HG03460 (cell line): ENCODE measurements around the gene PNPLA1.

Experiments used
- ATAC-seq: cut with Tn5 transposase; IDR thresholded peaks from one replicate; pipeline ENCODE4 v1.9.1; 2021; ENCODE audit not compliant: unreplicated experiment

PNPLA1 gene

DNA sequence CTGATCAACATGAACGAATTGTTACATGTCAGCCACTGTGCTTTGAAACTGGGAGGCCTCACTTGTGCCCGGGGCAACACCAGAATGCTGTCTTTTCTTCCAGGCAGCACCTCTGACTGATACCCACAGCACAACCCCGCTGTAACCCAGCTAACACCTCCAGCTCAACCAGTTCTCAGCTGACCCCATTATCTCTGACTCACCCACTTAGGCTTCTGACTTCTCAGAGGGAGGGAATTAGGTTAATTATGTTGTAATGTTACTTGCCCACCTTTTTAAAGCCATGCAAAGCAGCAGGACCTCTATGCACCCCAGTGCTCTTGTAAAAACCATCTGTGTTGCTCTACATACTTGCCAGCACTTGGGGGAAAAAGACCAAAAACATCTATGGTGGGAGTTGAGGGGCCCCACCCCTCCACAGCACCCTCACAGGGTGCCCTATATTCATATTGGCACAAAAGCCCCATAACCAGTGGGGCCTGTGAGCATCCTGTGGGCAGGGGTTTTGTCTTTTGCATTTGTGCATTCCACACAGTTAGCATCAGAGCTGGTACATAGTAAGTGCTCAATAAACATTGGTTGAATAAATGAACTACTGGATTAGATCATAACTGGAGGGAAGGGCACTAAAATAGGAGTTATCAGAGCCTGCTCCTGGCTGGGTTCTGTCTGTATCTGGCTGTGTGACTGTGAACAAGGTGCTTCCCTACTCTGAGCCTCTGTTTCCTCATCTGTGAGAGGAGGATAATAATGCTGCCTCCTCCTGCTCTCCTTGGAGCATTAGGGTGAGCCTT lies 44.6 kb downstream of the PNPLA1 start:
- no peak for ATAC-seq

DNA sequence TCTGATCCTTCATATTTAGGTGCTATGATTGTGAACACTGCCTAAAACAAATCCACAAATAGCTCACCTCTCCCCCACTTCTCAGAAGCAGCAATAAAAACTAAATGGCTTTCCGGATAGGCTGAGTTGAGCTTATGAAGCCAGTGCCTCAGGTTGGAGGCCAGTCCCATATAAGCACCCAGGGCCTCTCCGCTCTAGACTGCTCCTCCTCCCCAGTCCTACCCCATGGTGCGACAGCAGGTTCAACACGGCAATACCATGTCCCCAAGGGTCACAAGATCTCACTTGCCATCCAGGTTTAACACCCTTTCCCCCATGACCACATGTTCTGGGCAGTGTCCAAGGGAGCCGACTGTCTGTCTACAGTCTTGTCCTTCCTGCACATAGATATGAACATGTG lies 46.1 kb downstream of the PNPLA1 start:
- ATAC-seq: no peak

DNA sequence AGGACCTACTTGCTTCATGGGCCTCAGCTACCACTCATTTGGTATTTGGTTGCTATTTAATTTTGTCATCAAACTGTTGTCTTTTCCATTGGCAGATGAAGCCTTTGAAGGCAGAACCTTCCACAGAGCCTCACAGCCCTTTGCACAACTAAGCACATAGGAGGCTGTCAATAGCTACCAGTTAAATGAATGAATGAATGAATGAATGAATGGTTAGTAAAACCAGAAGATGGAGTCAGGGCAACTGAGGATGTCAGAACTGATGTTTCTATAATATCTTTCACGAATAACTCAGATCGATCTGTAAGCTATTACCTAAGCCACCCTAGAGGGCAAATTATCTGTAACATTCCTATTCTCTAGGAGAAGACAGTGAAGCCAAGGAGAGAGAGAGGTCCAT lies 47.8 kb downstream of the PNPLA1 start:
- no peak for ATAC-seq

DNA sequence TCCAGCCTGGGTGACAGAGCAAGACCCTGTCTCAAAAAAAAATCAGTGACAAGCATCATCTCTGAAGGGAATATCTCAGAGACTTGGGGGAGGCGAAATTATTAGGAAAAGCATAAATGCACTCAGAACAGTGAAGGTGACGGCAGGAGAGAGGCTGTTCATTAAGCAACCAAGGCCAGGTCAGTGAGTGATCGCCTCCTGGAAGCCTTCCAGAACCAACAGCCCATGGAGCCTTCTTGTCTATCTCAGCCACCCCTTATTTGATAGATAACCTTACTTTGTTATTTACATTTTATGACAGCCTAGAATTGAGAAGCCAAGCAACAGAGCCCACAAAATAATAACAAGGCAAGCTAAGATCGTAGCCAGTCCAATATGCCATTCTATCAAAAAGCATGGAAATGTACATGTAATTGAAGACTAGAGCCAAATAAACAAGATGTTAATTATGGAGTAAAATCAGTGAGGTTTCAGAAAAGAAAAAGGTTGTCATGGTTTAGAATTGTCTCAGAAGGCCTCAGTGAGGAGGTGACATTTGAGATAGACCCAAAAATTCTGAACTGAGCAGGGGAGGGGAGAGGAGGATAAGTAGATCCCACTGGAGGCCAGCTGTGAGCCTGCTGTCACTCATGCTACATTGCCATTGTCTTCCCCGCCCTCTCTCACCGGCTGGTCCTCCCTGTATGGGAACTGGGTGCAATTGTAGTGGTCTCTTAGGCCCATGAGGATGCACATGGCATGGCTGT lies 49.0 kb downstream of the PNPLA1 start:
- ATAC-seq: no peak

DNA sequence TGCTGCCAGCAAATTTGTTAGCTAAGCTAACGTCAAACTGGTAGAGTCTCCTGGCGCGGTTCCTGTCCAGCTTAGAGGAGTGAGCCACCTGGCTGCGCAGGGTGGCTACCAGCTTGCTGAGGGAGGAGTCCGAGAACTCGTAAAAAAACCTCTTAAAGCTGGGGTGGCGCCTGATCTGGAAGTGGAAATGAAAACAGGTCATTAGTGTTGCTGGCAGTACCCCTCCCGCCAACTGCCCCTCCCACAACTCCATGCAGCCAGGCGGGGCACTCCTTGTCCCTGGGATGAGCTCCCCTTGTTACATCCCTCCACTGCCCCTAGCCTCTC lies 49.5 kb downstream of the PNPLA1 start:
- ATAC-seq: no peak

DNA sequence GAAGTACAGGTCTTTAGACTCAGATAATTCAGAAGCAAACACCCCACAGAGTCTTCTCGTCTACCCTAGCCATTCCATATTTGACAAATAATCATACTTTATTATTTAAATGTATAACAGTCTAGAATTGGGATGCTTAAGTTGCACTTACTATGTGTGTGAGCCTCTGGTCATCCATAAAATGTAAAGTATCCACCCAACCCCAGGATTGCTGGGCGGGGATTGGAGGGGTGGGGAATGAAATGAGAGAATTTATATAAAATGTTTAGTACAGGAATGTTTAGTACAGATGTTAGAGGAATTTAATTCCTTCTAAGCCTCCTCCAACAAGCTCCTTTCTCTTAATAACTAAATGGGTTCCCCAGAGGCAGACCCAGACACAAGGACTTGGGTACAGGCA lies 50.0 kb downstream of the PNPLA1 start:
- ATAC-seq: no peak

DNA sequence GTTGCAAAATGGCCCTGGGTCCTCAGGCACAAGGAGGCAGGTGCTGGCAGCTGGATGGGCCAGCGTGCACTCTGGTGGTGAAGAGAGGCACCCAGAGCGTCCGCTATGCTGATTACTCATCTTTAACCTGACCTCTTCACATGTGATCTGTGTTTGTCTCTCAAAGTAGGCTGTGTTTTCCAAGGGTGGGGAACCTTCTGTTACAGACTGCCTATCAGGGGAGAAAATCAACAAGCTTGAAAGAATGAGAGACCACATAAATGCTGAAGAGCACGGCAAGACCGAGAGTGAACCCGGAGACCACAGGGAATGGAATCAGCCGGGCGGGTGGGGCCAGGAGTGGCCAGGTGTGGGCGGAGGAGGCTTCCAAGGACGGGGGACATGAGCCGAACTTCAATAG lies 50.6 kb downstream of the PNPLA1 start:
- no peak for ATAC-seq

DNA sequence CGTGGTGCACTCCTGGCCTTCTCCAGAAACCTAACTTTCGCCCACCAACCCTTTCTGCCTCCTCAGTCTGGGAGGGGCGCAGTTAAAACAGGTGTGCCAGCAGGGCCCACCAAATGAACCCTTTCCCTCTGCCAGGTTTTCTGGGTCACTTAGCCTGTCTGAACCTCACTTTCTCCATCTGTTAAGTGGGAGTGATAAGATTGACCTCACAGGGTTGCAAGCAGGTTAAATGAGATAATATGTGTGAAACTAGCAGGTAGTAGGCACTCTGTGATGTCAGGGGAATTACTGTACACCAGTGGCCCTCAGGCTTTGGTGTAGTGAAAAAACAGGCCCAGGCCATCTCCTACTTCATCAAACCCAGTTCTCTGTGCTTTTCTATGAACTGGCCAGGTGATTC lies 52.7 kb downstream of the PNPLA1 start:
- no peak for ATAC-seq

DNA sequence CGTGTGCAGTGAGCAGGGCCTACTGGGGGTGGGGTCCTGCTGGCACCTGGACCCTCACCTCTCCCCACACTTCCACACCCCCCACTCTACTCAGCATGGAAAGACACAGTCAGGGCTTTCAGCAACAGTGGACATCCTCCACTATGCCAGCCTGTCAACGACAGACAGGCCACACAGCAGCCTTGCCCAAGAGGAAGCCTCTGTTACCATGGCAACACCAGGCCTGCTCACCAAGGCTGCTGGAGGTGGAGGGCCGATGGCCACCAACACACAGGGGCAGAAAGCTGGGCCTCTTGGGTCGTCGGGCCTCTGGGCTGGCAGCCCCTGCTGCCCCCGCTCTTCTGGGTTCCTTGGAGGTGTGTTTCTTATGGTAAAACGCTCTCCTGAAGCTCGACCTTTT lies 53.2 kb downstream of the PNPLA1 start:
- ATAC-seq: no peak

DNA sequence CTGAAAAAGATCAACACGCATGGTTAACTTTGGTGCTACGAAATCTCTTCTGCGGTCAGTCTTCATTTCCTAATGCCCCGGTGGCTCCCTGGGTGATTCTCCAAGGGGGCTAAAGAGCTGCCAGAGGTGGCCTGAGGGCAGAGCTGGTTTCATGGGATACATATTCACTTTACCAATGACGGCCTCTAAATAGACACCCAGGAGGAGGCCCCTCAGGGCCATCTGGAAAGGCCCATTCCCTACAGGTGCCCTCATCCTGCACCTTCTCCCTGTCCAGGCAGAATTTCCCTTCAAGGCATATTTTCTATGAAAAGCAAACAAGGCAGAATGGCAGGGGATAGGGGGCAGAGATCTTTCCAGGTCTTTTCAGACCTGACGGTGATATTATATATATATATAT lies 54.3 kb downstream of the PNPLA1 start:
- ATAC-seq: no peak

DNA sequence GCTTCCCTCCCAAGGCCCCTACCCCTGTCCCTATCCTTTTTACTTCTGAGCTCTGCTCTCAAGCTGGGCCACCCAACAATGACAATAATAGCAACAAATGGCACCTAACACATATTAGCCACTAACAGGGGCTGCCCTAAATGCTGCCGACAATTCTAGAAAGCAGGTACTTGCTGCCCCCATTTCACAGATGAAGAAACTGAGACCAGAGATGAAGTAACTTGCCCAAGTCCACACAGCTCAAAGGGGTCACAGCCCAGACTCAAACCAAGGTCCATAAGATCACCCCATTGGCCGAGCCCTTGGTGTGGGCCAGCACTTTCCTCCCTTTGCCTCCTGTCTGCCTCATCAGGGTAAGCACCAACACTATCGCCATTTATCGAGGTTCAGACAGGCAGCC lies 54.9 kb downstream of the PNPLA1 start:
- no peak for ATAC-seq

DNA sequence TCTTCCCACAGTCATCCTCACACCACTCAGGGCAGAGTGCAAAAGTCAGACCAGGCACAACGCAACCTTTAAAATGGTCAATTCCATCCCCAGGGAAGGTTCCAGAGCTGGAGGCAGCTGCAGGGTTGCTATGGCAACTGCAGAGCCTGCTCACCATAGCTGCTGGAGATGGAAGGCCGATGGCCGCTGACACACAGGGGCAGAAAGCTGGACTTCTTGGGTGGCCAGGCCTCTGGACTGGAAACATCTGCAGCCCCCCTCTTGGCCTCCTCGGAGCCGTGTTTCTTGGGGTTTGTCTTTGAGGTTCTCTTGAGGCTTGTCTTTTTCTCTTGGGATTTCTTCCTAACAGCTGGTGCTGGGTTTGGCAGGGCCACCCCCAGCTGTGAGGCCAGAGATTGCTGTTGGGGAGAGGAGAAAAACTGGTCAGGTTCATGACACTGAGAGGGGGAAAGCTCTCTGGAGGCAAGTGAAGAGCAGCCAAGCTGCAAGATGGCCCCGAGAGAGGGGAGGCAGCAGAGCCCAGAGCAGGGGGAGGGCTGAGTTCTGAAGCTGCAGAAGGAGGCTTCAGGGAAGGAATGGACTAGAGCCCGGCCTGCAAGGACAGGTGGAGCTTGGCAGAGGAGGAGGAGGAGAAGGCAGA lies 56.6 kb downstream of the PNPLA1 start:
- ATAC-seq: no peak

DNA sequence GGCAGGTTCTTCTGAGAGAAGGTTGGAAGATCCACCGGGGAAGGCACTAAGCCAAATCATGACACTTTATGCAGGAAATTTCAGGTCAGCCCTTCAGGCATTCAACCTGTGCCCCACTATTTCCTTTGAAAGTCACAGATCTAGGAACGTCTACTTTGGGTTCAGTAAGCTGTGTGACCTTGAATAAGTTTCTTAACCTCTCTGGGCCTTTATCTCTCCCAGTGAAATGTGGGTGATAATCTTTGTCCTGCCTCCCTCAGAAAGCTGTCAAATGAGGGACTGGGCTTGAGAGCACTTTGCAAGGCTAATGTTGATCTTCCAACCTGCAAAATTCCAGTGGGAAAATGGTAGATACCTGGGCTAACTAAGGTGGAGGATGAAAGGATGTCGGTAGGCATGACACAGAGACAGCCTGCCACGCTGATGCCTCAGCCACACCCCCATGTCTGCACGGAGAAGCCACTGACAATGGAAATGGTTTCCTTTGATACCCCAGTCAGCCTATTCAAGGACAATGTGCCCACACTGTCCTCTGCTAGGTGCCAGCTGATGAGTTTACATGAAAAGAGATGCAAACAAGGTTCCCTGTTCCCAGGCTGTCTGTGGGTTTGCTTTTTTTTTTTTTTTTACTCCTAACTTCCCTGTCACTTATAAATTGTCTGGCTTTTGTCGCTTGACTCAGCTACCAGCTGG lies 57.5 kb downstream of the PNPLA1 start:
- ATAC-seq: no peak

DNA sequence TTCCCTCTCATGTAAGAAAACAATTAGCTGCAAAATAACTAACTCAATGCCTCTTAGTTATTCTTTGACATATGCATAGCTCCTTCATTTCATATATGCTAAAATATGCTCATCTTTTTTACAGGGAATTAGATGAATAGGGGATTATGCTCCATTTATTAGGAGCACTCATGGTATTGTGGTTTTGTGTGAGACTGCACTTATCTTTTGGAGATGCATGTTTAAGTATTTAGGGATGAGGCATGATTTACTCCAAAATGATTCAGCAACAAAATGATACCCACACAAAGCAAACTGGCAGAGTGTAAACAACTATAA lies 58.0 kb downstream of the PNPLA1 start:
- ATAC-seq: no peak

DNA sequence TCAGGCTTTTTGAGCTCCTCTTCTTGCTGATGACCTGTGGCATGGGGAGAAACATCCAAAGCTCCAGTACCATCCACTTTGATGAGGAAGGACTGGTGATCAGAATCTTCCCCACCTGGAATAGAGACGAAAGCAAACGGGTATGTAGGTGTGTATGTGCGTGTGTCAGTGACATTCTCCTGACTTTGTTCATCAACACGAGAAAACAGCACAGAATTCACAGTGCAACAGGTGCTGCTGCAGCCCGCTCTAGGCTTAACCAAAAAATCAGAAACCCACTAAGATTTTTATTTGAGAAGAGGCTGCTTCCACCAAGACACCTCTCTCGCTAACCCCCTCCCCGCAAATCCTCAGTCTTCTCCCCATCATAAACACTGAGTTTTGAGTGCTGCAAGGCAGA lies 58.7 kb downstream of the PNPLA1 start:
- ATAC-seq: no peak

DNA sequence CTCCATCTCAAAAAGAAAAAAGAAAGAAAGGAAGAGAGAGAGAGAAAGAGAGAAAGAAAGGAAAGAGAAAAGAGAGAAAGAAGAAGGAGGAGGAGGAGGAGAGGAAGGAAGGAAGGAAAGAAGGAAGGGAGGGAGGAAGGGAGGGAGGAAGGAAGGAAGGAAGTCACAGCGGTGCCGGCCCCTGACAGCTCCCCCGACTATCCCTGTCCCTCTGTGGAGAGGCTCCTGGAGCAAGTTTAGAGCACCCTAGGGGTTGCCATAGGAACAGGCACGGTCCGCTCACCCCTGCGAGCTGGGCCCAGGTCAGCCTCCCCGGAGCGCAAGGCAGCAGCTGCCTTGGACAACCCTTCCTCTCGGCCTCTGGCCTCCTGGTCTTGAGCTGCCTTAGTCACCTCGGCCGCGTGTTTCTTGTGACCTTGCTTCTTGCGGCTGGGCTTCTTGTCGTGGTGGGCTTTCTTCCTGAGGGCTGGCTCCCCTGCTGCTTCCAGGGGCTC lies 60.0 kb downstream of the PNPLA1 start:
- no peak for ATAC-seq

DNA sequence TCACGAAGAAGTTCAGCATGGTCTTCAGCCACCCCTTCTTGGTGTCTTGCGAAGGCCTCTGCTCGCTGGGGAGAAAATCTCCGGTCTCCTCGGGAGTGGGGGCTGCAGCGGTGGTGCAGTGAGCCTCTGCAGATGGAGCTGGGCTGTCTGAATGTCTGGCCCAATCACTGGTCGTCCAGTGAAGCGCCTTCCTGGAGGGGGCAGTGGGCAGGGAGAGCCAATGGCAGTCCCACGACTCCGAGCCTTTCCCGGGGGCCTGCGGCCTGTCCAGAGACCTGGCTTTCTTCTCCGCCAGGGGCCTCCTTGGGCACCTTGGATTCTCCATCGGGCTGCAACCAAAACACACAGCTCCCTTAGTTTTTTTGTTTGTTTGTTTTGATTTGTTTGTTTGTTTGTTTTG lies 60.5 kb downstream of the PNPLA1 start:
- ATAC-seq: no peak

DNA sequence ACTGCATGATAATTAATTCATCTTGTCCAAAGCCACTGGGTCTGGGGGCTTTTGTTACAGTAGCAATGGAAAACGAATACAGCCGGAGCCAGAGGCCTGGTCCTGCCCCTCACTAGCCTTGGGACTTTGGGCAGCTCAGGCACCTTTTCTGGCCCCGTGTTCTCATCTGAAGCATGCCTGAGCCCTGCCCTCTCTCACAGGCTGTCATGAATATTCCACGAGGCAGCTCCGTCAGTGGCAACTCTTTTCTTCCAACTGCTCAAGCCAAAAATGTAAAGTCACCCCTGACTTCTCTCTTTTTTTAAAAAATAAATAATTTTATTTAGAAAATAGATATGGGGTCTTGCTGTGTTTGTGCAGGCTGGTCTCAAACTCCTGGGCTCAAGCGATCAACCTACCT lies 61.5 kb downstream of the PNPLA1 start:
- ATAC-seq: no peak

DNA sequence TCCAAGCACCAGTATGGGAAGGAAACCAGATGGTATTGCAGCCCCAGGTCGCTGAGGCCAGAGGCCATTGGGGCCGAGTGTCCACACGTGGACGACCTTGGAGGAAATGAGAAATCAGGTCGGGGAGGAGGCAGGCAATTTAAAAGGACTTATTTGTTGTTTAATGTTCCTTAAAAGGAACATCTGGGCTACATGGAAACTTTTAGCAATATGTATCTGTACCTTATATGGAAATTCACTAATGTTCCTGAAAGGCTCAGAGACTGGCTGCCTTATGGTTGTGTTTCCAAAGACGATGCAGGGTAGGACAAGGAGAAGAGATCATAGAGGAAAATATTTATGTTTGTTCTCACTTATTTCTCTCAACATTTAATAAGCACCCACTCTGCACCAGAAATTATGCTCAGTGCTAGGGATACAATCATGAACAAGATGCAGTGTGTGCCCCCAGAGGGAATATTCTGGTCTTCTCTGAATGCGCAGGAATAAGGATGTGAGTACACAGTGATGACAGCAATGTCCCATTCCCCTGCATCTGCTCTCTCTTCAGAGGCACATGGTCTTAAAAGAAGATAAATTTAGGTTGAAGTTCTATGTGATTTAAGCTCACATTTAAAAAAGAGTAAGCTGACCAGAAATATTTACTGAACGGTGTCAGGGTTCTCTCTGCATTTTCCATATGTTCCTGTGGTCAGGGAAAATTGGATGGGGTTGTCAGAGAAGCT lies 63.5 kb downstream of the PNPLA1 start:
- ATAC-seq: no peak

DNA sequence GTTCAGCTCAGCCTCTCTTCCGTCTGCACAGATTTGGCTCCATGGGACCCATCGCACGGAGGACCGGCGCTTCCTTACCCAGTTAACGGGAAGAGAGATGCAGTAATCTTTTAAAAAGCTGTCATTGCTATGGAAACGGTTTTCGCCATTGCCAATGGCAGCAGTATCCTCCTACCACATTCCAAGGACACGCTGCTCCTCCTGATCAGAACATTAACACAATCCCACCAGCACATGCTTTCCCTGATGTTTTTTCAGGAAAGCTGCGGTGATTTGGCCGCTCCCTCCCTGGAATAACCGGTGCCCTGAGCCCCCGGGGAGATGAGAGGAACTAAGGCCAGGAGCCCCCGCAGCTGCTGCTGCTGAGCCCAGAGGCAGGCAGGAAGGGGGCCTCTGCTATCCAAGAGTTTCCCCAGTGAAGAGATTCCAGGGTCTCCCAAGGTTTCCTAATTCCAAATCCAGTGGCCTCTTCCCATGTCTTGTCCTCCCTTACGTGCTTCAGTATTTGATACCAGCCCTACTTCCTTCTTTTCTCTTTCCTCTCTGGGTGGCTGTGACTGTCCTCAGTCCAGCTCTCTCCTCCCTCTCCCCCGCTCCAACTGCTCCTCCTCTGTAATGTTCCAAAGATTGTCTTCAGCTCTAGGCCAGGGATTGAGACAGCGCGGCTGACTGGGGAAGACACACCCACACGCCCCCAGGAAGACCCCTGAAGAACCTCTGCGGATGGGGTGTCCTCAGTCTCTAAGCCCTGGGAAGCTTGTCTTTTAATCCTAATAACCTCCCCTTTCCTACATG lies 64.3 kb downstream of the PNPLA1 start:
- ATAC-seq: no peak
